Activated B cell treated with CpG ODN at 0.5 μM for 24 hours (primary cell): ENCODE data around the gene ZNRF4. TPM values are rescaled to one million over a fixed set of nuclear protein-coding genes. Genes with fewer than 3 reads are reported as not detected.

Experiments
- ATAC-seq: fragments of 200-7000 bp; cut with Tn5 transposase; one replicate; pipeline ENCODE4 v1.10.0; 2021; ENCODE audit warnings: low read depth, mild to moderate bottlenecking, moderate library complexity
- CTCF ChIA-PET: fragments of 350-600 bp; sonication (Branson Sonifier 250); formaldehyde crosslinking; loops from one replicate; lab custom pipeline; 2021; ENCODE audit warnings: antibody characterized with exemption; lab: Charles Lee
- POLR2A ChIA-PET: fragments of 350-600 bp; sonication (Branson Sonifier 250); formaldehyde crosslinking; loops from one replicate; lab custom pipeline; 2021; ENCODE audit warnings: antibody characterized with exemption; lab: Charles Lee
- DNase-seq: peaks from one replicate; pipeline ENCODE4 v3.0.0; 2022
- H3K27ac Mint-ChIP-seq: one replicate; pipeline ENCODE4 v1.8.0; 2020; ENCODE audit warnings: mixed read lengths
- H3K27me3 Mint-ChIP-seq: one replicate; pipeline ENCODE4 v1.8.0; 2021; ENCODE audit warnings: mixed read lengths
- H3K36me3 Mint-ChIP-seq: one replicate; pipeline ENCODE4 v1.8.0; 2021; ENCODE audit warnings: low read depth, mixed read lengths
- H3K4me1 Mint-ChIP-seq: one replicate; pipeline ENCODE4 v1.8.0; 2021; ENCODE audit warnings: mixed read lengths
- H3K4me3 Mint-ChIP-seq: one replicate; pipeline ENCODE4 v1.8.0; 2020; ENCODE audit warnings: mild to moderate bottlenecking, mixed read lengths
- H3K9me3 Mint-ChIP-seq: one replicate; pipeline ENCODE4 v1.8.0; 2020; ENCODE audit warnings: mixed read lengths
- CTCF ChIP-seq: fragments of 200-600 bp; IDR thresholded peaks from one replicate; pipeline ENCODE4 v1.8.0; 2022; ENCODE audit warnings: antibody characterized with exemption, mild to moderate bottlenecking
- intact Hi-C: fragments of 100-400 bp; cut with micrococcal nuclease; formaldehyde crosslinking; loops from one replicate; pipeline ENCODE4 v1.15.1; 2024
- total RNA-seq: library from RNA; stranded (reverse); gene quantifications from 2 replicates; pipeline ENCODE4 v1.2.3, GENCODE V29; 2022

ZNRF4 gene
- total RNA-seq, 1 donor from 2014 or later, result not detected

GRCh38 chr19:5456130-5456840 is 1.1 kb downstream of the ZNRF4 start:
- H3K4me3 Mint-ChIP-seq, result no peak overlapping the region
- intact Hi-C loops, result no loop called here
- ChIA-PET POLR2A (no interaction called here), CTCF (no interaction called here)
- DNase-seq, result no peak
- no peak for ATAC-seq
- TF ChIP-seq CTCF, result no peak
- no peaks in the 10 kb centered on the region for H3K4me1 Mint-ChIP-seq
- H3K27ac Mint-ChIP-seq, result no peak overlapping the region
- peaks cover 9% of the 10 kb centered on the region for H3K9me3 Mint-ChIP-seq
- no peaks in the 10 kb centered on the region for H3K27me3 Mint-ChIP-seq
- H3K36me3 Mint-ChIP-seq, result no peaks in the 10 kb centered on the region

DNA sequence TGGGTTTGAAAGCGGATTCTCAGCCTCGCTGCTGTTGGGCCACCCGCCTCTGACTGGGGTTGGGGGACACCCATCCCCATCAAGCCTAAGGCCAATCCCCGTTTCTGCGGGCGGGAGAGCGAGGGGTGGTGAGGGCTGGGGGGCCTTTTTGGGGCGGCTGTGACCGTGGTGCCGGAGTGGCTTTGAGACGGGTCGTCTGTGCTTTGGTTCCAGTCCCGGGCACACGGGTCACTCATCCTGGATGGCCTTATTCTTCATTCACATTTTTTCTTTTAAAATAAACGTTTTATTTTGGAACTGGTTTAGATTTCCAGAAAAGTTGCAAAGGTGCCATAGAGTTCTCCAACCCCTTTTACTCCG is 1.6 kb downstream of the ZNRF4 start:
- no peak for TF ChIP-seq CTCF
- H3K36me3 Mint-ChIP-seq, result no peaks in the 10 kb centered on the region
- intact Hi-C loops, result no loop called here
- H3K9me3 Mint-ChIP-seq, result peaks cover 9% of the 10 kb centered on the region
- CTCF ChIA-PET, result no interaction called here
- H3K4me1 Mint-ChIP-seq, result no peaks in the 10 kb centered on the region
- POLR2A ChIA-PET, result no interaction called here
- H3K4me3 Mint-ChIP-seq, result no peak overlapping the region
- DNase-seq (no peak), ATAC-seq (no peak)
- H3K27me3 Mint-ChIP-seq, result no peaks in the 10 kb centered on the region
- no peak overlapping the region for H3K27ac Mint-ChIP-seq

GRCh38 chr19:5457709-5458108 is 2.5 kb downstream of the ZNRF4 start:
- DNase-seq (no peak), ATAC-seq (no peak)
- H3K36me3 Mint-ChIP-seq, result no peaks in the 10 kb centered on the region
- no peaks in the 10 kb centered on the region for H3K4me1 Mint-ChIP-seq
- no peaks in the 10 kb centered on the region for H3K27me3 Mint-ChIP-seq
- intact Hi-C loops, result no loop called here
- H3K27ac Mint-ChIP-seq, result no peak overlapping the region
- POLR2A ChIA-PET, result no interaction called here
- CTCF ChIA-PET, result no interaction called here
- peaks cover 9% of the 10 kb centered on the region for H3K9me3 Mint-ChIP-seq
- no peak for TF ChIP-seq CTCF
- H3K4me3 Mint-ChIP-seq, result no peak overlapping the region

DNA sequence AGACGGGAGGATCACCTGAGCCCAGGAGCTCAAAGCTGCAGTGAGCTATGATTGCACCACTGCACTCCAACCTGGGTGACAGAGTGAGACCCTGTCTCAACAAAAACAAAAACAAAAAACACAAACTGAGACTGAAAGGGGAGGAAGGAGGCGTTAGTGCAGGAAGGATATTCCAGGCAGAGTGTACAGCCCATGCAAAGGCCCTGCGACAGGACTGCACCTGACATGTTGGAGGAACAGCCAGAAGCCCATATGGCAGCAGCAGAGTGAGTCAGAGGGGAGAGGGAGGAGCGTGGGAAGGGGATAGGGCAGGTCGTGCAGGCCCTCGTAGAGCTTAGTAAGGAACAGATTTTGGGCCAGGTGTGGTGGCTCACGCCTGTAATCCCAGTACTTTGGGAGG is 3.2 kb downstream of the ZNRF4 start:
- DNase-seq (no peak), ATAC-seq (no peak)
- Mint-ChIP-seq H3K4me1 (no peaks in the 10 kb centered on the region), H3K36me3 (no peaks in the 10 kb centered on the region), H3K27ac (no peak overlapping the region), H3K27me3 (no peaks in the 10 kb centered on the region), H3K4me3 (no peak overlapping the region), H3K9me3 (peaks cover 10% of the 10 kb centered on the region)
- CTCF ChIA-PET, result no interaction called here
- TF ChIP-seq CTCF, result no peak
- intact Hi-C loops, result no loop called here
- POLR2A ChIA-PET, result no interaction called here

DNA sequence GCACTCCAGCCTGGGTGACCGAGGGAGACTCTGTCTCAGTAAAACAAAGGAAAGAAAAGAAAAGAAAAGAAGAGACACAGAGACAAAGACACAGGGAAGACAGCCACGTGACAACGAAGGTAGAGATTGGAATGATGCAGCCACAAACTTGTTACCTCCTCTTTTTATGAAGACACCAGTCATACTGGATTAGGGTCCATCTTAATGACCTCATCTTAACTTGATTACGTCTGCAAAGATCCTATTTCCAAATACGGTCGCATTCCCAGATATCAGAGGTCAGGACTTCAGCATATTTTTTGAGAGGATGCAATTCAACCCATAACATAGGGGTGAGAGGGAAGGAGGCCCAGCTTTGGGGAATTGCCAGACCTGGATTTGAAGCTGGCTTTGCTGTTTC is 4.1 kb downstream of the ZNRF4 start:
- H3K4me3 Mint-ChIP-seq, result no peak overlapping the region
- peaks cover 10% of the 10 kb centered on the region for H3K9me3 Mint-ChIP-seq
- ATAC-seq (no peak), DNase-seq (no peak)
- H3K36me3 Mint-ChIP-seq, result no peaks in the 10 kb centered on the region
- TF ChIP-seq CTCF, result no peak
- peaks cover 4% of the 10 kb centered on the region for H3K27me3 Mint-ChIP-seq
- POLR2A ChIA-PET, result no interaction called here
- H3K27ac Mint-ChIP-seq, result no peak overlapping the region
- CTCF ChIA-PET, result no interaction called here
- no peaks in the 10 kb centered on the region for H3K4me1 Mint-ChIP-seq
- intact Hi-C loops, result no loop called here
